Measurements from ENCODE around the gene GJC1. TPM values are rescaled to one million over a fixed set of nuclear protein-coding genes. Genes with fewer than 3 reads are reported as not detected.
"Not testable (repeated sequence)": the region's sequence is repeated elsewhere in the genome, so short reads cannot be mapped to it uniquely, and the experiment has no call there.

Gene GJC1
- total RNA-seq, 1 donor from 2014 or later, result 43.2 TPM

DNA sequence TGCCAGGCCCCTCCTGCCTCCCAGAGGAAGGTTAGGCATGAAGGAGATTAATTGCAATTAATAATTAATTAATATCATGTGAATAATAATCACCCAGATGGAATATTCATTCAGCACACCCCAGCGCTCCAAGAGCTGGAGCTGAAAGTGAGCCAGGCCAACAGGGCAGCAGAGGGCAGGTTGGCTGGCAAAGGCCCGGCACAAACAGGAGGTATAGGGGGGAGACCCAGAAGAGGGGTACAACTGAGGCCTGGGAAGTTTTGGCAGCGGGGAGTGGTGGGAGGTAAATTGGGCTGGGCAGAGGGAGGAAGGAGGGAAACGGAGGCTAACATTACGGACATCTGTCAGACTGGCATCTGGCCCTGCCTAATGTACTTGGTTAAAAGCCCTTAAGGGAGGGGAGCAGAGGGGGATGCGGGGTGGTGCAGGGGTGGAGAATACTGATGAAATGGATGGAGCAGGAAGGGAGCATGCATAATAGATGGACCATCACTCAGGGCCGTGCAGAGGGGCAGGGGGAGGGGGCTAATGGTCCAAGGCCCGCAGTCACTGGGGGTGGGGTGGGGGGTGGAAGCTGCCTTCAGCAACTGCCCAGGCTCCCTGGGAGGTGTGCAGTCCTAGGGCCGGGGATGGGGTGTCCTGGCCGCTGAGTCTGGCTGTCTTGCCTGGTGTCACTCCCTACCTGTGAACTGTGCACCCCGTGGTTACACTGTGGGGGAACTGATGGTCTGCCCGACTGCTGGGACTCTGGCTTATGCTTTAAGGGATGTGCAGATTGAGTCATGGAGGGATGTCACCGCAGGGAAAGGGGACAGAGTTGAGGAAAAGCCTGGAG is 69.4 kb downstream of the GJC1 start:
- DNase-seq (ENCODE audit: low read depth), result no peak

DNA sequence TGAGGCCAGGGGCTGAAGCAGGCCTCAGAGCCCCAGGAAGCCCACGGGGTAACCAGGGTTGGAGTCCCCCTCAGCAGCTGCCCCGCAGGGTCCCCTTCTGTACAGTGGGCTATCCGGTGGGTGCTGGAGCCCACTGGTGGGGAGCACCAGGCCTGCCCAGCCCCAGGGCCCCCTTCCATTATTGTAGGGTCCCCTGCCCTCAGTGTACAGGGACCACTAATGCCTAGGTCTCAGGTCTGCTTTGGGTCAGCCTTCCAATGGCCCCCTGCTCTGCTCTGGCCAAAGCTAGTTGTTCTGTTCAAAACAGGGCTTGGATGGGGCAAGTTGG is 70.2 kb downstream of the GJC1 start:
- no peak for DNase-seq (ENCODE audit: low read depth)

DNA sequence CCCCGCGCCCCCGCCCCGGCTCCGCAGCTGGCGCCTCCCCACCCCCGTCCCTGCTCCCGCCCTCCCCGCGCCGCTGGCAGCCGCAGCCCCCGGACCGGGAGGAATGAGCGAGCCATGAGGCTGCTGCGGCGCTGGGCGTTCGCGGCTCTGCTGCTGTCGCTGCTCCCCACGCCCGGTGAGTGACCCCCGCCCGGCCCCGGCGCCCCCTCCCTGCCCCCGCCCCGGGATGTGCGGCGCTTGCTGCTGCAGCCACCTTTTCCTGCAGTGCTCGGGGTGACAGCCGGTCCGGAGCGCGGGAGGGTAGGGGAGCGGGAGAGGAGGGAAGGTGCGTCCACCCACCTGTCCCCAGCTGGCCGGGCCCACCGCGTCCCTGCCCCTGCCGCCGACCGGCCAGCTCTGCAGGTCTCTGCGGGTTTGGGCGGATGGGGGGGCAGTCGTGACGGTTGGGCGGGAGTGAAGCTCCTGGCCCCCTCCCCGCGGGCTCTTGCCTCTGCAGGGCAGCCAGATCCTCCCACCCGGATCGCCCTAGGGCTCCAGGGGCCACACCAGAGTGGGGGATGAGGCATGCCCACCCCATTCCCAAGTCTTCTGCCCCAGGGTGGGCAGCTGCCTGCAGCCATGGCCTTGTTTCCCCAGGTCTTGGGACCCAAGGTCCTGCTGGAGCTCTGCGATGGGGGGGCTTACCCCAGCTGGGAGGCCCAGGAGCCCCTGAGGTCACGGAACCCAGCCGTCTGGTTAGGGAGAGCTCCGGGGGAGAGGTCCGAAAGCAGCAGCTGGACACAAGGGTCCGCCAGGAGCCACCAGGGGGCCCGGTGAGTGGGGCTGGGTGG is 70.8 kb downstream of the GJC1 start:
- no peak for DNase-seq (ENCODE audit: low read depth)

- no peak for DNase-seq (ENCODE audit: low read depth)
Measured at GRCh38 chr17:44758414-44759085, 71.5 kb downstream of the GJC1 start, which contains the start of gene ADAM11. TSS of gene ADAM11 (plus strand) at chr17:44758988. CDS start at chr17:44759200, 212 bp downstream.

DNA sequence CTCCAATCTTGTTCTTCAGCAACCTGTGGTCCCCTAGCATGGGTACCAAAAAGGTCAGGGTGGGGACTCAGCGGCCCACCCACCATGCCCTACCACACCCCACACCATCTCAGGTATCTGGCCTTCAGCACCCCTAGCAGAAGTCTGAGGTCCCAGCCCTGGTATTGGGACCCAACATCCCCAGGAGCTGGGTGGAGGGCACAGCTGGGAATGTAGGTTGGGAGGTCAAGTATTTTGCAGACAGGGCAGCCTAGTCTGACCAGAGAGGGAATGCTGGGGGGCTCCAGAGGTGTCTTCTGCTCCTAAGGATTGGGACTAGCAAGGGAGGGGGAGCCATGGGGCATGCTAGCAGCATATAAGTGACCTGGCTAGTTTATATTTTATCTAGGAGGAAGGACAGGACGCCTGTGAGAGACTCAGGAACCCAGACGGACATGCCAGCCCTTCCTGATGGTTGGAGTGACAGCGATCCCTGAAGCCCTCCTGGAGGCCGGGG is 72.1 kb downstream of the GJC1 start:
- no peak for DNase-seq (ENCODE audit: low read depth)

GRCh38 chr17:44757045-44757917 is 72.8 kb downstream of the GJC1 start:
- no peak for DNase-seq (ENCODE audit: low read depth)

DNA sequence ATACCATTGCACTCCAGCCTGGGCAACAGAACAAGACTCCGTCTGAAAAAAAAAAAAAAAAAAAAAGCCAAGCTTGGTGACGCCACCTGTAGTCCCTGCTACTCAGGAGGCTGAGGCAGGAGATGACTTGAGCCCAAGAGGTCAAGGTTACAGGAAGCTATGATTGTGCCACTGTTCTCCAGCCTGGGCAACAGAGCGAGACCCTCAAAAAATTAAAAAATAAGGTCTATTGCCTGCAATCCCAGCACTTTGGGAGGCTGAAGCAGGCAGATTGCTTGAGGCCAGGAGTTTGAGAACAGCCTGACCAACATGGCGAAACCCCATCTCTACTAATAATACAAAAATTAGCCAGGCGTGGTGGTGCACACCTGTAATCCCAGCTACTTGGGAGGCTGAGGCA is 74.9 kb downstream of the GJC1 start:
- DNase-seq (ENCODE audit: low read depth), result not testable (repeated sequence)

GRCh38 chr17:44754276-44754675 is 75.8 kb downstream of the GJC1 start:
- DNase-seq (ENCODE audit: low read depth), result no peak

DNA sequence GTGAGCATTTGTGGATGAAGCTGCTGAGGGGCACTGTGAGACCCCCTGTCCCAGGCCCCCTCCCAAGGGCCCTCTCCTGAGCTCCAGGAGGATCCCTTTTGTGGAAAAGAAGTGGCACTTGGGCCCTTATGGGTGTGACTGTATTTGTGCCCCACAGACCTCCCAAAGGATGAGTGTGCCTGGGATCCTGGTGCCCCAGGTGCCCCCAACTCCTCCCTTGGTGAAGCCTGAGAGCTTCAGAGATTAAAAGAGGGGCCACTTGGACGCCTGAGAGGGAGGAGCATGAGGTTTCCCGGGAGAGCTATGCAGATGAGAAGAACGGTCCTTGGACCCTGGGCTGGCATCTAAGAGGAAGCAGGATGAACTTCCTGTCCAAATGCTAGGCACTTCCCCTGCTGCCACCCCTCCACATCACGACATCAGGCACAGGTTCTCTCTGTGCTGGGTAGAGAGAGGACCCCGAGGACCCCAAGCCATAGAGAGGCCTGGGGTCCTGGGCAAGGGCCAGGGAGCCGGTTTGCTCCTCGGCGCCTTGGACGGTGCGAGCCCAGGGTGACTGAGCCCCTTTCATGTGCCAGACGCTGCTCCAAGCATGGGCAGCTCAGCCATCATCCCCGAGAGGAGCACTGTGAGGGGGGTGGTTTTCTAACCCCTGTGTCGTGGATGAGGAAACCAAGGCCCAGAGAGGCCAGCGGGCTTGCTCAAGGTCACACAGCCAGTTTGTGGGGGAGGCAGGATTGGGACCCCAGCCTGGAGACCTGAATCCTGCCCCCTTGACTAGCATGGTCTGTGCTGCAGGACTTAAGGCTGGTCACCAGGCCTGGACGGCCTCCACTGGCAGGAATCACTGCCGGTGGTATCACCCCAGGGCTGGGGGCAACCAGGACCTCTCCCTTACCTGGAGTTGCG is 76.9 kb downstream of the GJC1 start:
- no peak for DNase-seq (ENCODE audit: low read depth)

DNA sequence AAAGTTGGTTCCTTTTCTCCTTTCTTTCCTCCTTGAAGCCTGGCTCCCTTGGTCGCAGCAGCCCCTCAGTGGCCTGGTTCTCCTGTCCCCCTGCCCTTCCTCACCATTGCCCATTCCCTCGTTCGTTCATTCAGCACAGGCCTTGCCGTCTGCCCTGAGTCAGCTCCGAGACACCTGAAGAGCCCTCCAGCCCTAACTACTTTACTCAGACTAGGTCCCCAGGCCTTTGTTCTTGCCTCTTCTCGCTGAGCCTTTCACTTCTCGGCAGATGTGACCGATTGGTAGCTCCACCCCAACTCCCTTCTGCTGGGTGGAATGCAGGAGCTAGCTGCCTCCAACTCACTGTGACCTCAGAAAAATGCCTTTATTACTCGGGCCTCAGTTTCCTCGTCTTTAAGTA is 78.3 kb downstream of the GJC1 start:
- no peak for DNase-seq (ENCODE audit: low read depth)

DNA sequence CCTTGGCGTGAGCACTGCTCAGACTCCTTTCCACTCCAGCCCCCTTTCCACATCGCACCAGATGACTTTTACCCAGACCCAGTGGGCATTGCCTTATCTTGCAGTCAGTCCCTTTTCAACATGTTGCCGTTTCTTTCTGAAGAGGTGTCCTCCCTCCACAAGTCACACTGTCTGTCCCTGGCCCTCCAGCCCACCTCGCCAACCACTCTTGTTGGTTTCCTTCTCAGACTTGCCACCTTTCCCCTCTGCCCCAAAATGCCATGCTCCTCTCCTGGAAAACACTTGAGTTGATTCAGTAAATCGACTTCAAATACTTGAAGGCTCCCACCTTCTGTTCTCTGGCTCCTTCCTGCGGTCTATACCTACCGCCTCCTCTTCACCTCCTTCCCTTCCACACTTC is 78.8 kb downstream of the GJC1 start:
- DNase-seq (ENCODE audit: low read depth), result no peak

DNA sequence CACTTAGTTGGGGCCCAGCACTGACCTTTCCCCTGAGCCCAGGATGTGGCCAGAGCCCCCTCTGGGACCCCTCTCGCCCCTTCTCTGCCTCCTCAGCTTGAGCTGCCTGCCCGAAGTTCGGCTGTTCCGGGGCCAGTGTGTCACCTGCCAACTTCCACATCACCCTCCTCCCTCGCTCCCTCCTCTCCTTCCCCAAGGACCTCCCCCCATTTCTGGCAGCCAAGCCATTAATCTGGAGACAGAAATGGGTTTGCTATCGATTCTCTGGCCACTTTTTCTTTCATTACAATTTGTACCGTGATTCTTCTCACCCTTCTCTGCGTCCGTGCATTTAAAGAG is 80.1 kb downstream of the GJC1 start:
- no peak for DNase-seq (ENCODE audit: low read depth)

GRCh38 chr17:44749076-44749979 is 80.8 kb downstream of the GJC1 start:
- DNase-seq (ENCODE audit: low read depth), result no peak

Other genes starting within 250 kb of the GJC1 start
- gene MEIOC, start 173.8 kb downstream of the GJC1 start, total RNA-seq, result 1.0 and 1.5 TPM in 2 replicates
- gene CCDC43, start 140.5 kb downstream of the GJC1 start, total RNA-seq, result 31.8 and 51.2 TPM in 2 replicates
- gene DBF4B, start 121.6 kb downstream of the GJC1 start, total RNA-seq, result 3.9 and 6.3 TPM in 2 replicates
- under 0.01 and 0.20 TPM in 2 replicates for gene ADAM11, start 71.3 kb downstream of the GJC1 start, total RNA-seq
- not detected in 2 replicates for gene HIGD1B, start 17.6 kb upstream of the GJC1 start, total RNA-seq
- 108 and 276 TPM in 2 replicates for gene EFTUD2, start 69.2 kb upstream of the GJC1 start, total RNA-seq
- 1.2 and 8.2 TPM in 2 replicates for gene GFAP, start 85.2 kb upstream of the GJC1 start, total RNA-seq
- gene KIF18B, start 117.5 kb upstream of the GJC1 start, total RNA-seq, result 0.15 and 0.87 TPM in 2 replicates
- 0.35 and 0.45 TPM in 2 replicates for gene C1QL1, start 138.0 kb upstream of the GJC1 start, total RNA-seq
- gene DCAKD, start 221.3 kb upstream of the GJC1 start, total RNA-seq, result 22.4 and 50.2 TPM in 2 replicates
- 82.5 and 102 TPM in 2 replicates for gene NMT1, start 231.0 kb upstream of the GJC1 start, total RNA-seq